H1 (cell line): ENCODE measurements around the gene RPS17. TPM values are rescaled to one million over a fixed set of nuclear protein-coding genes. Genes with fewer than 3 reads are reported as not detected.

Experiments used
- CTCF ChIA-PET: fragments of 300-600 bp; sonication (Branson Sonifier 250); formaldehyde crosslinking; loops from one replicate; lab custom pipeline; 2021; ENCODE audit not compliant: partially characterized antibody; lab: Charles Lee
- POLR2A ChIA-PET: fragments of 300-600 bp; sonication (Branson Sonifier 250); formaldehyde crosslinking; loops from one replicate; lab custom pipeline; 2021; ENCODE audit warnings: inconsistent platforms; ENCODE audit not compliant: partially characterized antibody; lab: Charles Lee
- DNase-seq, 2 experiments: peaks; one replicate each; pipeline versions ENCODE4 v3.0.0 to v3.0.0-alpha.2; 2010 to 2022; ENCODE audit warnings: low spot score in 2 of 2, low read depth in 1 of 2, mixed read lengths in 1 of 2
- FAIRE-seq: peaks from 2 replicates; lab custom pipeline; 2011; peaks lifted over from hg19 to GRCh38; lab: Jason Lieb, UNC
- H2AFZ ChIP-seq: 2 replicates; pipeline ENCODE4 v1.8.1; 2012; ENCODE audit warnings: low read length, inconsistent platforms
- H2AK5ac ChIP-seq: 2 replicates; pipeline ENCODE4 v1.6.1; 2013; ENCODE audit warnings: low read depth, low read length
- H2BK120ac ChIP-seq: replicated peaks from 2 replicates; pipeline ENCODE3; 2013; ENCODE audit warnings: low read depth, low read length, inconsistent platforms
- H2BK12ac ChIP-seq: 2 replicates; pipeline ENCODE4 v1.6.1; 2013; ENCODE audit warnings: low read depth, low read length
- H2BK15ac ChIP-seq: 2 replicates; pipeline ENCODE4 v1.6.1; 2013; ENCODE audit warnings: low read length
- H2BK20ac ChIP-seq: 2 replicates; pipeline ENCODE4 v1.6.1; 2013; ENCODE audit warnings: low read length
- H2BK5ac ChIP-seq: 2 replicates; pipeline ENCODE4 v1.6.1; 2013; ENCODE audit warnings: low read depth, low read length
- H3K14ac ChIP-seq: 2 replicates; pipeline ENCODE4 v1.6.1; 2013; ENCODE audit warnings: inconsistent platforms; ENCODE audit not compliant: insufficient read length
- H3K18ac ChIP-seq: 2 replicates; pipeline ENCODE4 v1.6.1; 2013; ENCODE audit warnings: low read length; ENCODE audit errors: extremely low read depth
- H3K23ac ChIP-seq: 2 replicates; pipeline ENCODE4 v1.6.1; 2013; ENCODE audit warnings: inconsistent platforms; ENCODE audit not compliant: insufficient read length
- H3K23me2 ChIP-seq: 2 replicates; pipeline ENCODE4 v1.6.1; 2013; ENCODE audit warnings: low read depth, low read length
- H3K27ac ChIP-seq: 2 replicates; pipeline ENCODE4 v1.6.1; 2011; ENCODE audit warnings: low read depth, low read length, inconsistent platforms
- H3K27me3 ChIP-seq, 4 experiments: replicated peaks in 1 of 4; 1 replicate in 1 of 4; 2 replicates in 3 of 4; pipeline versions ENCODE4 v1.6.1 to v1.8.1; 2011 to 2013; ENCODE audit warnings: low read length in 3 of 4, mild to moderate bottlenecking in 3 of 4, inconsistent platforms in 2 of 4, mixed read lengths in 2 of 4, moderate library complexity in 1 of 4; ENCODE audit not compliant: control insufficient read depth in 3 of 4, insufficient read depth in 3 of 4; ENCODE audit errors: extremely low read depth in 1 of 4
- H3K36me3 ChIP-seq, 4 experiments: 2 replicates each; pipeline versions ENCODE4 v1.6.1 to v1.8.1; 2011 to 2013; ENCODE audit warnings: mild to moderate bottlenecking in 4 of 4, low read length in 3 of 4, moderate library complexity in 2 of 4, control low read depth in 1 of 4, inconsistent platforms in 1 of 4; ENCODE audit not compliant: insufficient read depth in 4 of 4, control insufficient read depth in 2 of 4
- H3K4ac ChIP-seq: replicated peaks from 2 replicates; pipeline ENCODE3; 2013; ENCODE audit warnings: low read length, low read depth, mixed read lengths, inconsistent platforms; ENCODE audit not compliant: insufficient read length
- H3K4me1 ChIP-seq, 4 experiments: replicated peaks in 1 of 4; 1 replicate in 1 of 4; 2 replicates in 3 of 4; pipeline versions ENCODE4 v1.6.1 to v1.8.1; 2011 to 2013; ENCODE audit warnings: low read length in 3 of 4, inconsistent platforms in 2 of 4, mixed read lengths in 1 of 4; ENCODE audit not compliant: insufficient read depth in 4 of 4, control insufficient read depth in 3 of 4
- H3K4me2 ChIP-seq, 2 experiments: 2 replicates each; pipeline versions ENCODE4 v1.6.1 to v1.8.1; 2011 to 2013; ENCODE audit warnings: low read depth in 2 of 2, low read length in 2 of 2, control low read depth in 1 of 2, inconsistent platforms in 1 of 2, mild to moderate bottlenecking in 1 of 2; ENCODE audit not compliant: insufficient read depth in 1 of 2
- H3K4me3 ChIP-seq, 4 experiments: fragments of 200-600, 300-600 bp in 1 of 4; sonication (generic), shearing (Covaris generic), sonication (Bioruptor Twin) in 1 of 4; 2 replicates each; pipeline versions ENCODE4 v1.5.1 to v1.8.1; 2011 to 2016; ENCODE audit warnings: low read length in 4 of 4, low read depth in 3 of 4, control low read depth in 2 of 4, inconsistent platforms in 2 of 4, mild to moderate bottlenecking in 2 of 4, mixed read lengths in 1 of 4, moderate library complexity in 1 of 4; ENCODE audit not compliant: insufficient read depth in 2 of 4; ENCODE audit errors: extremely low read depth in 1 of 4
- H3K56ac ChIP-seq: replicated peaks from 2 replicates; pipeline ENCODE3; 2013; ENCODE audit warnings: low read depth, mild to moderate bottlenecking, mixed read lengths, low read length, inconsistent platforms; ENCODE audit not compliant: insufficient read length
- H3K79me1 ChIP-seq: 2 replicates; pipeline ENCODE4 v1.6.1; 2013; ENCODE audit warnings: low read depth, low read length, control low read depth
- H3K79me2 ChIP-seq, 2 experiments: 2 replicates each; pipeline versions ENCODE4 v1.6.1 to v1.8.1; 2012 to 2013; ENCODE audit warnings: low read length in 2 of 2, mild to moderate bottlenecking in 2 of 2, inconsistent platforms in 1 of 2; ENCODE audit not compliant: insufficient read depth in 2 of 2, control insufficient read depth in 1 of 2
- H3K9ac ChIP-seq, 4 experiments: replicated peaks in 1 of 4; 1 replicate in 1 of 4; 2 replicates in 3 of 4; pipeline versions ENCODE4 v1.6.1 to v1.8.1; 2011 to 2013; ENCODE audit warnings: low read depth in 3 of 4, low read length in 3 of 4, control low read depth in 2 of 4, mild to moderate bottlenecking in 2 of 4, moderate library complexity in 2 of 4, inconsistent platforms in 1 of 4; ENCODE audit errors: extremely low read depth in 1 of 4
- H3K9me3 ChIP-seq, 2 experiments: 2 replicates each; pipeline versions ENCODE4 v1.6.1 to v1.8.1; 2012 to 2013; ENCODE audit warnings: mild to moderate bottlenecking in 2 of 2, moderate library complexity in 2 of 2, control low read depth in 1 of 2, inconsistent platforms in 1 of 2, low read depth in 1 of 2, low read length in 1 of 2, mixed read lengths in 1 of 2; ENCODE audit not compliant: insufficient read depth in 2 of 2
- H4K20me1 ChIP-seq, 2 experiments: replicated peaks in 1 of 2; 2 replicates each; pipeline versions ENCODE3 to v1.8.1; 2011 to 2013; ENCODE audit warnings: inconsistent platforms in 2 of 2, low read length in 2 of 2, mild to moderate bottlenecking in 1 of 2; ENCODE audit not compliant: insufficient read depth in 2 of 2, control insufficient read depth in 1 of 2
- H4K5ac ChIP-seq: 2 replicates; pipeline ENCODE4 v1.6.1; 2013; ENCODE audit warnings: low read length, low read depth, mixed read lengths, inconsistent platforms; ENCODE audit not compliant: insufficient read length
- H4K8ac ChIP-seq: 2 replicates; pipeline ENCODE4 v1.8.0; 2013; ENCODE audit warnings: mild to moderate bottlenecking, moderate library complexity, low read length, inconsistent platforms; ENCODE audit not compliant: insufficient read depth; ENCODE audit errors: extremely low read depth
- H4K91ac ChIP-seq: replicated peaks from 2 replicates; pipeline ENCODE3; 2013; ENCODE audit warnings: low read length, mixed read lengths, inconsistent platforms; ENCODE audit not compliant: insufficient read length
- CBX5 ChIP-seq: fragments of 300-800, 300-1000 bp; sonication (generic); IDR thresholded peaks from 2 replicates; pipeline ENCODE4 v1.7.1; 2016; ENCODE audit warnings: antibody characterized with exemption, low read length, low read depth
- JUND ChIP-seq: IDR thresholded peaks from 2 replicates; pipeline ENCODE4 v1.6.1; 2011; ENCODE audit warnings: mild to moderate bottlenecking, improper control_type of control experiment, low read length
- KDM4A ChIP-seq: IDR thresholded peaks from one replicate; pipeline ENCODE4 v1.7.1; 2012; ENCODE audit warnings: low read depth, mild to moderate bottlenecking, moderate library complexity, low read length, inconsistent platforms; ENCODE audit not compliant: severe bottlenecking
- SIX5 ChIP-seq: IDR thresholded peaks from 2 replicates; pipeline ENCODE4 v1.6.1; 2011; ENCODE audit warnings: mild to moderate bottlenecking, low read depth, low read length
- SUZ12 ChIP-seq: fragments of 200-600 bp; sonication (generic); IDR thresholded peaks from 2 replicates; pipeline ENCODE4 v1.6.1; 2012; ENCODE audit warnings: mild to moderate bottlenecking, inconsistent platforms, low read length, moderate library complexity, mixed read lengths
- WGBS, 2 experiments: shearing (Covaris generic) in 1 of 2; methylation state at CpG; one replicate each; pipeline versions ENCODE4 v1.1.6 to v1.1.7; 2013 to 2015; ENCODE audit warnings: low lambda C conversion rate in 2 of 2, mixed read lengths in 2 of 2, inconsistent platforms in 1 of 2, low coverage in 1 of 2, missing lambda C conversion rate in 1 of 2; ENCODE audit not compliant: insufficient replicate concordance in 2 of 2, insufficient coverage in 1 of 2, insufficient read length in 1 of 2; ENCODE audit errors: extremely low coverage in 1 of 2, missing lambda C conversion rate in 1 of 2; 5-methylcytosine and 5-hydroxymethylcytosine counted together
- polyA plus RNA-seq, 7 experiments: library from polyadenylated mRNA; depleted of rRNA in 3 of 7; stranded (reverse) in 5 of 7; unstranded in 2 of 7; fragments of >200 nt in 5 of 7; fragments of 200-250 nt in 2 of 7; gene quantifications; 1 replicate in 5 of 7; 2 replicates in 1 of 7; 4 replicates in 1 of 7; pipeline versions ENCODE4 v1.2.1 to v1.2.3, GENCODE V29; 2011 to 2013; ENCODE audit warnings: missing spikeins in 2 of 7, mixed read lengths in 2 of 7
- total RNA-seq: library from RNA; stranded (reverse); fragmentation: NEBNext Ultra II Directional; extraction: Animal tissue kit (Norgen Biotek cat#: 25700); gene quantifications from 2 replicates; pipeline ENCODE4 v1.2.1, GENCODE V29; 2021

The RPS17 gene
- total and polyA plus RNA-seq, 2 of the 8 experiments (the other 6 are each of a cell fraction or from before 2014, with no cell fraction given) = 2,416 to 5,590 TPM

DNA sequence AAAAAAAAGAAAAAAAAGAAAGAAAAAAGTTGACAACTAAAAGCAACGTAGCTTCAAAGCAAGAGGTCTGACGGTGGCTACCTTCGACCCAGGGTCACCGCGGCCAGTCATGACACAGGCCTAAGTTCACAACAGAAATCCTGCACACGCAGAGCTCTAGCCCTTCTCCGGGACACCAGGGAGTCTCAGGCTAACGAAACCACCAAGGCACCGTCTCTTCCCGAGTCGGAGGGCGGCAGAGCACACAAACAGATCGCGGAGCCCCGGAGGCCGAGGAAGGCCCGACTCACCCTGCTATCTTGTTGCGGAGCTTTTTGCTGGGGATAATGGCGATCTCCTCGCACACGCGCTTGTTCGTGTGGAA is 584 bp downstream of the RPS17 start:
- FAIRE-seq (no peak), DNase-seq (no peak)
- Histone ChIP-seq H2AFZ (no peak overlapping the region), H3K4ac (no peak overlapping the region), H2BK15ac (no peak overlapping the region), H3K23ac (no peak overlapping the region), H3K9ac (peak overlapping the region; percentile 96 to 98 (median 97)), H3K36me3 (peaks cover 25 to 50% (median 36%) of the 10 kb centered on the region in 4 experiments), H3K79me1 (0 out of 2 replicates have a peak, but pooled peaks cover 5% of the 10 kb centered on the region), H4K5ac (peak overlapping the region; percentile 82), H3K4me1 (peaks cover 5 to 24% (median 13%) of the 10 kb centered on the region in 4 experiments; a peak in 6 of 7 replicates), H3K27ac (peak overlapping the region; percentile 90), H4K20me1 (peaks cover 16 to 24% of the 10 kb centered on the region in 2 experiments), H4K8ac (peak overlapping the region; percentile 95; the same call in 1 of the 2 replicates), H2BK12ac (no peak overlapping the region), H3K23me2 (peaks cover 14% of the 10 kb centered on the region), H3K79me2 (peaks cover 10 to 35% of the 10 kb centered on the region in 2 experiments), H2BK120ac (no peak overlapping the region), H3K4me2 (peak overlapping the region; percentile 65 to 93), H4K91ac (peak overlapping the region; percentile 6), H3K56ac (peak overlapping the region; percentile 16), H3K9me3 (no peaks in the 10 kb centered on the region), H3K18ac (peak overlapping the region; percentile 64), H2BK20ac (no peak overlapping the region), H2AK5ac (peak overlapping the region; percentile 44), H3K27me3 (no peaks in the 10 kb centered on the region), H3K14ac (peak overlapping the region; percentile 68), H2BK5ac (peak overlapping the region; percentile 88), H3K4me3 (peak overlapping the region; percentile 96 to 100 (median 98))
- ChIA-PET CTCF (interaction anchor here (0.7 to 6.7 kb wide), 8 partner anchors 9 to 213 kb away, joined by 3 to 54 read pairs (median 3); partner anchors contain the start of gene CPEB1), POLR2A (interaction anchor here (0.7 to 8.4 kb wide), 31 partner anchors 9 to 472 kb away, joined by 3 to 125 read pairs (median 6); partner anchors contain the start of genes C15orf40, CPEB1 and WHAMM)
- no peak for TF ChIP-seq SUZ12
- peak; percentile 11; the same call in 1 of the 2 replicates for TF ChIP-seq SIX5
- peak; percentile 8 for TF ChIP-seq KDM4A
- no peak for TF ChIP-seq JUND
- TF ChIP-seq CBX5 = no peak
- 1% methylated on average over 23 of the region's 23 CpGs; no CpG with 5 or more reads in 1 of the 2 experiments for WGBS, 2 experiments
